Activated CD8-positive, alpha-beta memory T cell treated with anti-CD3 and anti-CD28 coated beads, Interleukin-2, amount 50 U/mL, for 24 hours (primary cell): ENCODE measurements around the gene RNH1.
A peak's percentile ranks its signal among the peaks of the same experiment; 100 is the strongest.
"Not testable (repeated sequence)": the region's sequence is repeated elsewhere in the genome, so short reads cannot be mapped to it uniquely, and the experiment has no call there.

Experiments
- DNase-seq: peaks from one replicate; pipeline ENCODE4 v3.0.0-alpha.2; 2020; ENCODE audit errors: extremely low read depth

RNH1 gene

GRCh38 chr11:520428-521176, 13.6 kb upstream of the RNH1 start:
- DNase-seq: no peak

- peak; percentile 48 for DNase-seq
These were observed 11.6 kb upstream of the RNH1 start for GRCh38 chr11:518463-519202.

GRCh38 chr11:516918-517685, 10.1 kb upstream of the RNH1 start:
- DNase-seq: not testable (repeated sequence)

- DNase-seq: no peak
These were observed 9.4 kb upstream of the RNH1 start for GRCh38 chr11:516400-516799.

GRCh38 chr11:515131-515530, 8.1 kb upstream of the RNH1 start:
- DNase-seq: no peak

GRCh38 chr11:514606-515005, 7.6 kb upstream of the RNH1 start:
- DNase-seq: no peak

GRCh38 chr11:512761-513595, 5.9 kb upstream of the RNH1 start:
- no peak for DNase-seq

GRCh38 chr11:508956-509355, 1.9 kb upstream of the RNH1 start:
- no peak for DNase-seq

- no peak for DNase-seq
These were observed 879 bp upstream of the RNH1 start for GRCh38 chr11:507727-508515.

GRCh38 chr11:506238-506994, 626 bp downstream of the RNH1 start:
- peak; percentile 84 for DNase-seq

GRCh38 chr11:504994-505344, 2.1 kb downstream of the RNH1 start:
- no peak for DNase-seq

- no peak for DNase-seq
These were observed 2.7 kb downstream of the RNH1 start for GRCh38 chr11:504053-504993.

GRCh38 chr11:503179-503981, 3.7 kb downstream of the RNH1 start:
- no peak for DNase-seq

- DNase-seq: no peak
These were observed 4.5 kb downstream of the RNH1 start for GRCh38 chr11:502288-503178.

- no peak for DNase-seq
These were observed 5.3 kb downstream of the RNH1 start for GRCh38 chr11:501683-502287.

- no peak for DNase-seq
These were observed 5.9 kb downstream of the RNH1 start for GRCh38 chr11:501001-501682.
